GM12878 (cell line): ENCODE results near the gene CCDC112.

Experiments used
- BMI1 ChIP-seq: fragments of 450-650 bp; IDR thresholded peaks from 2 replicates; pipeline ENCODE4 v1.6.1; 2016; ENCODE audit warnings: mild to moderate bottlenecking, moderate library complexity, borderline replicate concordance
- EZH2 ChIP-seq: IDR thresholded peaks from 2 replicates; pipeline ENCODE4 v1.6.1; 2012; ENCODE audit warnings: low read depth, mild to moderate bottlenecking, control low read depth, inconsistent platforms, low read length, borderline replicate concordance; ENCODE audit not compliant: control insufficient read depth
- FOS ChIP-seq: IDR thresholded peaks from 3 replicates; pipeline ENCODE4 v1.6.1; 2011; ENCODE audit warnings: borderline replicate concordance; ENCODE audit not compliant: insufficient read length; ENCODE audit errors: extremely low read depth
- POLR2A ChIP-seq: IDR thresholded peaks from 2 replicates; pipeline ENCODE4 v1.6.1; 2011; ENCODE audit warnings: low read depth, mild to moderate bottlenecking, low read length
- POLR2AphosphoS5 ChIP-seq: IDR thresholded peaks from 2 replicates; pipeline ENCODE4 v1.6.1; 2011; ENCODE audit warnings: mild to moderate bottlenecking, low read length, inconsistent platforms
- ZZZ3 ChIP-seq: IDR thresholded peaks from 2 replicates; pipeline ENCODE4 v1.6.1; 2011; ENCODE audit warnings: low read depth; ENCODE audit not compliant: control insufficient read depth, insufficient read length
- TF ChIP-seq, protein P1 (sequence below): IDR thresholded peaks from 2 replicates; pipeline ENCODE4 v1.6.1; 2011; ENCODE audit warnings: low read depth, low read length, improper control_type of control experiment, borderline replicate concordance
- TF ChIP-seq, protein P2 (sequence below), 3 experiments: IDR thresholded peaks in 2 of 3; conservative IDR thresholded peaks in 1 of 3; 2 replicates each; pipeline ENCODE4 v1.5.1; 2011; ENCODE audit warnings: low read depth in 3 of 3, low read length in 3 of 3, mild to moderate bottlenecking in 3 of 3, control low read depth in 2 of 3, moderate library complexity in 2 of 3, inconsistent platforms in 1 of 3, mixed read lengths in 1 of 3; ENCODE audit not compliant: control insufficient read depth in 2 of 3, insufficient read depth in 1 of 3; ENCODE audit errors: extremely low read depth in 1 of 3

DNA sequence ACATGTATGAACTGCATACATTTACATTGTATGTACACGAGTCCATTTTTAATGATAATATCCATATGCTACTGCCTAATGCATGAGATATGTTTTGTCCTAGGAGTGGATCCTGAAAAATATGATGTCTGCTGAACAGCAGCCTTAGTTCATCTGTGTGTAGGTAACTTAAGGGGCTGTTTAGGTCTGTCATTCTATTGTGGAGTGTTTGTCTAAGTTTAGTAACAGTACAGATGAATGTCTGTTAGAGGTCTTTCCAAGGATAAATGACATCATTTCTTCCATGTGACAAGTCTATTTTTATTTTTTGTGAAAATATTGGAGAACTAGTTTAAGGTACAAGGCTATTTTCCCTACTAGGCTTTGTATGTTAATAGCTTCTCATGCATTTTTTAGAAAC lies 22.6 kb upstream of the CCDC112 start:
- TF ChIP-seq, protein P1, sequence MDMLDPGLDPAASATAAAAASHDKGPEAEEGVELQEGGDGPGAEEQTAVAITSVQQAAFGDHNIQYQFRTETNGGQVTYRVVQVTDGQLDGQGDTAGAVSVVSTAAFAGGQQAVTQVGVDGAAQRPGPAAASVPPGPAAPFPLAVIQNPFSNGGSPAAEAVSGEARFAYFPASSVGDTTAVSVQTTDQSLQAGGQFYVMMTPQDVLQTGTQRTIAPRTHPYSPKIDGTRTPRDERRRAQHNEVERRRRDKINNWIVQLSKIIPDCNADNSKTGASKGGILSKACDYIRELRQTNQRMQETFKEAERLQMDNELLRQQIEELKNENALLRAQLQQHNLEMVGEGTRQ = no peak
- TF ChIP-seq BMI1 (no peak), FOS (no peak), ZZZ3 (no peak), EZH2 (no peak), POLR2AphosphoS5 (no peak), POLR2A (no peak)
- TF ChIP-seq, protein P2, sequence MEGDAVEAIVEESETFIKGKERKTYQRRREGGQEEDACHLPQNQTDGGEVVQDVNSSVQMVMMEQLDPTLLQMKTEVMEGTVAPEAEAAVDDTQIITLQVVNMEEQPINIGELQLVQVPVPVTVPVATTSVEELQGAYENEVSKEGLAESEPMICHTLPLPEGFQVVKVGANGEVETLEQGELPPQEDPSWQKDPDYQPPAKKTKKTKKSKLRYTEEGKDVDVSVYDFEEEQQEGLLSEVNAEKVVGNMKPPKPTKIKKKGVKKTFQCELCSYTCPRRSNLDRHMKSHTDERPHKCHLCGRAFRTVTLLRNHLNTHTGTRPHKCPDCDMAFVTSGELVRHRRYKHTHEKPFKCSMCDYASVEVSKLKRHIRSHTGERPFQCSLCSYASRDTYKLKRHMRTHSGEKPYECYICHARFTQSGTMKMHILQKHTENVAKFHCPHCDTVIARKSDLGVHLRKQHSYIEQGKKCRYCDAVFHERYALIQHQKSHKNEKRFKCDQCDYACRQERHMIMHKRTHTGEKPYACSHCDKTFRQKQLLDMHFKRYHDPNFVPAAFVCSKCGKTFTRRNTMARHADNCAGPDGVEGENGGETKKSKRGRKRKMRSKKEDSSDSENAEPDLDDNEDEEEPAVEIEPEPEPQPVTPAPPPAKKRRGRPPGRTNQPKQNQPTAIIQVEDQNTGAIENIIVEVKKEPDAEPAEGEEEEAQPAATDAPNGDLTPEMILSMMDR (IDR thresholded peaks at IDR 0.05 in 2 of 3, conservative IDR thresholded peaks at IDR 0.05 in 1 of 3; ENCODE audit: control insufficient read depth in 2 of 3, extremely low read depth in 1 of 3, insufficient read depth in 1 of 3, low read depth in 3 of 3, low read length in 3 of 3) = no peak
